ENCODE results near the gene RAC2.

- TF ChIP-seq CTCF (IDR thresholded peaks at IDR 0.05): no peak
- no peak for TF ChIP-seq POLR2A (IDR thresholded peaks at IDR 0.05)
Observed at GRCh38 chr22:37193629-37194191, 50.4 kb downstream of the RAC2 start.
